Duodenal mucosa (tissue), 2 donors: ENCODE measurements around the gene TBCA.

Experiments used
- H3K27ac ChIP-seq: one replicate; pipeline ENCODE4 v1.7.0; 2013; ENCODE audit warnings: low read depth, low read length
- H3K27me3 ChIP-seq, 2 donors: one replicate each; pipeline ENCODE4 v1.7.0; 2013; ENCODE audit warnings: low read length in 2 of 2, control low read depth in 1 of 2; ENCODE audit not compliant: insufficient read depth in 2 of 2, control insufficient read depth in 1 of 2
- H3K36me3 ChIP-seq, 2 donors: one replicate each; pipeline ENCODE4 v1.7.0; 2013; ENCODE audit warnings: low read length in 2 of 2, control low read depth in 1 of 2; ENCODE audit not compliant: insufficient read depth in 2 of 2, control insufficient read depth in 1 of 2
- H3K4me1 ChIP-seq, 2 donors: one replicate each; pipeline ENCODE4 v1.7.0; 2013; ENCODE audit warnings: low read length in 2 of 2, control low read depth in 1 of 2; ENCODE audit not compliant: insufficient read depth in 2 of 2, control insufficient read depth in 1 of 2
- H3K4me3 ChIP-seq, 2 donors: one replicate each; pipeline ENCODE4 v1.7.0; 2013; ENCODE audit warnings: low read length in 2 of 2, low read depth in 1 of 2
- H3K9ac ChIP-seq, 2 donors: one replicate each; pipeline ENCODE4 v1.7.0; 2013; ENCODE audit warnings: low read length in 2 of 2, low read depth in 1 of 2
- H3K9me3 ChIP-seq, 2 donors: one replicate each; pipeline ENCODE4 v1.7.0; 2013; ENCODE audit warnings: low read length in 2 of 2, control low read depth in 1 of 2; ENCODE audit not compliant: control insufficient read depth in 1 of 2

TBCA gene

DNA sequence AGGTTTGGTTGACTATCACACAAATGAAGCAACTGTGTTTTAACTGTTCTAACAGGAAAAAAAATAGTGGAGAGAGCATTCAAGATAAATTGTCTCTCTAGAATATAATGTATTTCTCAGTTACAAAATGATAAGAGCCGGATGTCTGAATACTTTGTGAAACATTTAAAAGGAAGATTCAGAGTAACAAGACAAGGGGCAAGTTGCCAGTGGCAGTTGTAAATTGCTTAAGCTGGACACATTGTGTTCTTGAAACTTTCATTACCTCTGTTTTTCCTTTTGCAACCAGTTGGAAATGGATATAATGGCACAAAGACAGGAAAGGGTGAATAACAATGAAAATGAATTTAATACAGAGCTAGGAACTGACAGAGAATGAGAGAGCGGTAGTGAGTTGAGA lies 15.2 kb upstream of the TBCA start:
- no peaks in the 10 kb centered on the region for H3K4me1 ChIP-seq
- H3K4me3 ChIP-seq = no peak overlapping the region
- no peaks in the 10 kb centered on the region for H3K9me3 ChIP-seq
- no peak overlapping the region for H3K27ac ChIP-seq
- H3K27me3 ChIP-seq = no peaks in the 10 kb centered on the region
- H3K36me3 ChIP-seq = no peaks in the 10 kb centered on the region
- no peak overlapping the region for H3K9ac ChIP-seq

DNA sequence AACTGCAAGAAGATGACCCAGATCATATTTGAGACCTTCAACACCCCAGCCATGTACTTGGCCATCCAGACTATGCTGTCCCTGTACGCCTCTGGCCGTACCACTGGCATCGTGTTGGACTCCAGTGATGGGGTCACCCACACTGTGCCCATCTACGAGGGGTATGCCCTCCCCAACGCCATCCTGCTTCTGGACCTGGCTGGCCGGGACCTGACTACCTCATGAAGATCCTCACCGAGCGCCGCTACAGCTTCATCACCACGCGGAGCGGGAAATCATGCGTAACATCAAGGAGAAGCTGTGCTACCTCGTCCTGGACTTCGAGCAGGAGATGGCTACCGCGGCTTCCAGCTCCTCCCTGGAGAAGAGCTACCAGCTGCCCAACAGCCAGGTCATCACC lies 9.1 kb upstream of the TBCA start:
- no peak overlapping the region for H3K4me3 ChIP-seq
- no peaks in the 10 kb centered on the region for H3K9me3 ChIP-seq
- no peaks in the 10 kb centered on the region for H3K36me3 ChIP-seq
- H3K27me3 ChIP-seq = no peaks in the 10 kb centered on the region
- H3K4me1 ChIP-seq = no peaks in the 10 kb centered on the region
- no peak overlapping the region for H3K9ac ChIP-seq
- H3K27ac ChIP-seq = no peak overlapping the region

DNA sequence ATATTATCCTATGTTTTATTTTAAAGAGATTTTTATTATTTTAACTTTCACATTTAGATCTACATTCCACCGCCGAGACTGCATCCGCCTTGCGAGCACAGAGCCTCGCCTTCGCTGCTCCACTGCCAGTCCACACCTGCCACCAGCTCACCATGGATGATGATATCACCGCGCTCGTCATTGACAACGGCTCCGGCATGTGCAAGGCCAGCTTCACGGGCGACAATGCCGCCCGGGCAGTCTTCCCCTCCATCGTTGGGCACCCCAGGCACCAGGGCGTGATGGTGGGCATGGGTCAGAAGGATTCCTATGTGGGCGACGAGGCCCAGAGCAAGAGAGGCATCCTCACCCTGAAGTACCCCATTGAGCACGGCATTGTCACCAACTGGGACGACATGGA lies 8.6 kb upstream of the TBCA start:
- H3K27me3 ChIP-seq = no peaks in the 10 kb centered on the region

DNA sequence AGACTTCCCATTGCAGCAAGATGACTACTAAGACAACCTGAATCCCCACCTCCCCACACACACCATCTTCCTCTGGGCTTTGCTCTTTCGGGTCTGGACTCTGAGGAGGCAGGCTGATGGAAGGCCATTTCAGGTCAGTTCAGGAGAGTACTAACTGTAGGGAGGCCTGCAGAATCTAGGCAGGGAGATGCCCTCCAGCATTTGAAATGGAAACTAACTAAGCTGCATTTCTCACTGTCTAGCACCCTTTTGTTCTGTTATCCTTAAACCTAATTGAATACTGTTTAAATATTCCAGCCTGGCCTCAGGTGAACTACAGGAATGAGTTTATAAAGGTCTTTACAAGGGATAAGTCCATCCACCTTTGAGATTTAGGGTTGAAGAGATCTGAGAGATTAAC lies 4.9 kb upstream of the TBCA start:
- no peaks in the 10 kb centered on the region for H3K36me3 ChIP-seq
- no peak overlapping the region for H3K4me3 ChIP-seq
- H3K27ac ChIP-seq = no peak overlapping the region
- H3K4me1 ChIP-seq = peaks cover 6 to 7% of the 10 kb centered on the region in 2 donors
- H3K9me3 ChIP-seq = no peaks in the 10 kb centered on the region
- no peaks in the 10 kb centered on the region for H3K27me3 ChIP-seq
- H3K9ac ChIP-seq = no peak overlapping the region

More for the DNA sequence above, 8.6 kb upstream of the TBCA start:
- no peak overlapping the region for H3K27ac ChIP-seq
- H3K4me3 ChIP-seq = no peak overlapping the region
- H3K9me3 ChIP-seq = no peaks in the 10 kb centered on the region
- no peaks in the 10 kb centered on the region for H3K4me1 ChIP-seq
- no peak overlapping the region for H3K9ac ChIP-seq
- H3K36me3 ChIP-seq = no peaks in the 10 kb centered on the region

DNA sequence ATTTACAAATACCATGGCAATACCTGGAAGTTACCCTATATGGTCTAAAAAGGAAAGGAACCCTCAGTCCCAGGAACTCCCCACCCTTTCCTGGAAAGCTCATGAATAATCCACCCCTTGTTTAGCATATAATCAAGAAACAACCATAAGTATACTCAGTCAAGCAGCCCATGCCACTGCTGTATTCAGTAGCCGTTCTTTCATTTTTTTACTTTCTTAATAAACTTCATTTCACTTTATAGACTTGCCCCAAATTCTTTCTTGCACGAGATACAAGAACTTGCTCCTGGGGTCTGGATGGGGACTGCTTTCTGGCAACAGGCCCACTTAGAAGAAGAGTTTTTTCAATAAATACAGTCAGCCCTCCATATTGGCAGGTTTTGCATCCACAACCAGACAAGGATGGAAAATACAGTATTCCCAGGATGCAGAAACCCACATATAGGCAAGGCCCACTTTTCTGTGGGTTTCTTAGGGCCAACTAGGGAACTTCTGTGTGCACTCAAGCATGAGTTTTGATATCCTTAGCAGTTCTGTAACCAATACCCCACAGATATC lies 2.8 kb upstream of the TBCA start:
- H3K36me3 ChIP-seq = no peaks in the 10 kb centered on the region
- no peak overlapping the region for H3K9ac ChIP-seq
- no peak overlapping the region for H3K4me3 ChIP-seq
- no peak overlapping the region for H3K27ac ChIP-seq
- peaks cover 12 to 21% of the 10 kb centered on the region in 2 donors for H3K4me1 ChIP-seq
- H3K9me3 ChIP-seq = no peaks in the 10 kb centered on the region
- no peaks in the 10 kb centered on the region for H3K27me3 ChIP-seq

DNA sequence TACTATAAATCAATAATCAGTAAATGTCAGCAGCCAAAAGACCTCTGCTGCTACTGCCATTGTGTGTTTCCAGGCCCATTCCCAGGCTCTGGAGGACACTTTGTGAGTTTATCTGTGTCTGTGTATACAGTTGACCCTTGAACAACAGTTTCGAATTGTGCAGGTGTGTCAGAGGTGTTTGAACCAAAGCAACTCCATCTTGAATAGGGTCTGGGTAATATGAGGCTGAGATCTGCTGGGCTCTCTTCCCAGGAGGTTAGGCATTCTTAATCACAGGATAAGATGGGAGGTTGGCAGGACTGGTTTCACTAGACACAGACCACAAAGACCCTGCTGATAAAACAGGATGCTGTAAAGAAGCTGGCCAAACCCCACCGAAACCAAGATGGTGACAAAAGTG lies 2.3 kb upstream of the TBCA start:
- no peak overlapping the region for H3K4me3 ChIP-seq
- H3K4me1 ChIP-seq = peaks cover 17 to 26% of the 10 kb centered on the region in 2 donors
- no peaks in the 10 kb centered on the region for H3K27me3 ChIP-seq
- H3K9ac ChIP-seq = no peak overlapping the region
- H3K27ac ChIP-seq = no peak overlapping the region
- H3K36me3 ChIP-seq = no peaks in the 10 kb centered on the region
- no peaks in the 10 kb centered on the region for H3K9me3 ChIP-seq

DNA sequence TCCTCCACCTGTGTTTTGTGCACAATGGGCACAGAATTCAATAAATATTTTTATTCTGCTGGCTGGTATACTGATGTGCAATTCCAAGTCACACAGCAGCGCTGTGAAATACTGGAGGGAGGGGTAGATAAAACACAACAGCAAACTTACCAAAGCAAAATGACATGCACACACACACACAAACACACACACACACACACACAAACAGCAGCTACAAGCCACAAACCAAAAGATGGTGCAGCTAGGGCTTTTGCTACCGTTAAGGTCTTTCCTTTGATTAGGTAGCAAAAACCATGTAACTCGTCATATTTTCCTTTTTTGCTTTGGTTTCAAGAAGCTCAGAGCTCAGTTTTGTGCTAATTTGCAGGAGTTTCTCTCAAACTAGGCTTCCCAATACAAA lies 1.8 kb upstream of the TBCA start:
- Histone ChIP-seq H3K4me1 (peaks cover 22 to 31% of the 10 kb centered on the region in 2 donors), H3K27ac (no peak overlapping the region), H3K9ac (no peak overlapping the region), H3K4me3 (no peak overlapping the region), H3K27me3 (no peaks in the 10 kb centered on the region), H3K36me3 (no peaks in the 10 kb centered on the region), H3K9me3 (no peaks in the 10 kb centered on the region)

DNA sequence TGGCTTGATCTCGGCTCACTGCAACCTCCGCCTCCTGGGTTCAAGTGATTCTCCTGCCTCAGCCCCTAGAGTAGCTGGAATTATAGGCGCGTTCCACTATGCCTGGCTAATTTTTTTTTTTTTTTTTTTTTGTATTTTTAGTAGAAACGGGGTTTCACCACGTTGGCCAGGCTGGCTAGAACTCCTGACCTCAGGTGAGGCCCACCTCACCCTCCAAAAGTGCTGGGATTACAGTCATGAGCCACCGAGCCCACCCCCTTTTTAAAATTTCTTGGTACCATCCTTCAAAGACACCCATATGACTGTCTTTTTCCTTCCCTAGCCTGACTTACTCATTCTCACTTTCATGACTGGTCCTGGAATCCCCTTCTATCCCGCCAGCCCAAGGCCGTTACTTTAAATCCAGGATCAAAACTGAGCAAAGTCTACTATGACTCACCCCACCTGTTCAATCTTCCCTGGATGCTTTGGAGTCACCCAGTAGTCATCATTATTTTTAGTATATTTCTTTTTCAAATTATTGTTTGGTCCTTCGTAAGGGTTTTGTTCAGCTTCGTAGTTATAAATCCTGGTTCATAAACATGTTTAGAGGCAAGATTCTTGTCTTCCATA lies 1.2 kb upstream of the TBCA start:
- Histone ChIP-seq H3K36me3 (no peaks in the 10 kb centered on the region), H3K27ac (no peak overlapping the region), H3K4me3 (no peak overlapping the region)

DNA sequence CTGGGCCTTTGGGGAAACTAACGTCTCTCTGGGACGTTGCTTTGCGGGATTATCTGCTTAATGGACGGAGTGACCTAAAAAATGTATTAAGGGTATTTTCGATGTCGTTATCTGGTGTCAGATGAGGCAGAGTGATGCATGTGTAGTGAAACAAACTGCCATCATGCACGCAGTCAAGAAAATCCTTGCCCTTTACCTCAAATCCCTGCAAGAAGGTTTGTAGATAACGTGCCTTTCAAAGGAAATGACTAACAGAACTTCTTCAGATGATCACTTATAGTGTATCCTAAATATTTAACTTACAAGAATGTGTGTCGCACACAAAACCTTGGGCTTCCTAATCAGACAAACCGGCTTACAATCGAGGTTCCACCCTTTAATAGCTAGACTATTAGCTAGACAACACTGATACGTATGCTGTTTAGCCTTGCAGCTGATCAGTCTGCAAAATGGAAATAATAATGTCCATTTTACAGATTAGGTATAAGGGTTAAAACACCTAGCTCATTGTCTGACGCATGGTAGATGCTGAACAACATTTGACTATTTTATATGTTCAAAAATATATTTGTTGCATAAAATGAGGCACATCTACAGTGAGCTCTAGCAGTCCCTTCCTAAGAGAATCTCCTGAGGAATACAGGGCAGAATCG lies 541 bp upstream of the TBCA start:
- Histone ChIP-seq H3K9me3 (no peaks in the 10 kb centered on the region), H3K27me3 (no peaks in the 10 kb centered on the region), H3K9ac (peak overlapping the region; percentile 21 to 74), H3K4me3 (peak overlapping the region; percentile 70 to 85), H3K27ac (no peak overlapping the region), H3K4me1 (peaks cover 27 to 32% of the 10 kb centered on the region in 2 donors), H3K36me3 (no peaks in the 10 kb centered on the region)

More for the DNA sequence above, 1.2 kb upstream of the TBCA start:
- Histone ChIP-seq H3K9ac (no peak overlapping the region), H3K4me1 (peaks cover 27 to 32% of the 10 kb centered on the region in 2 donors), H3K27me3 (no peaks in the 10 kb centered on the region), H3K9me3 (no peaks in the 10 kb centered on the region)

DNA sequence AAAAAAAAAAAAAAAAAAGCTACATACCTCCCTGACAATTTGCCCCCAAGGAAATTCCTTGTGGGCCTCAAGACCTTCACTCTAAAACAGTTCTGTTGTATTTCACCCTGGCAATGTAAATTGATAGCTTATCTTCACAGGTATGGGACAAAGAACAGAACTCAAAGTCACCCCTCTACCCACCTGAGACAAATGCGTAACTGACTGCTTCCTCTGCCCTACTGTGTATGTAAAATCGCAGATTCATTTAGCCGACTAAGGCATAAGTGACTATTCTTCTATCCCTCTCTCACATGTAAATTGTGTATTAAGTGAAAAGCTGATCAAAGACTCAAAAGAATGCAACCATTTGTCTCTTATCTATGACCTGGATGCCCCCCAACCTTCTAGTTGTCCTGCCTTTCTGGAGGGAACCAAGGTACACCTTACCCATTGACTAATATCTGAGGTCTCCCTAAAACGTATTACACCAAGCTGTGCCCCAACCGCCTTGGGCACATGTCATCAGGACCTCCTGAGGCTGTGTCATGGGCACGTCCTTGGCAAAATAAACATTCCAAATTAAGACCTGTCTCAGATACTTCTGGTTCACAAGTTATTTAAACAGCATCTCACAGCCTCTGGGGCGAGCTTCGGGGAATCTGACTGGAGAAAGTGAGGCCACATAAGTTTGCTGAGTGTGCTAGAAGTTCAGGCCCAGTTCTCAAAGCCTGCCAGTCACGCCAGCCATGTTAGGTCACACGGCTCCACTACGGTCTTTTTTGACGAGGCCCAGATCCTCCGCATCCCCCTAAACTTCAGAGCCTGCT lies 954 bp downstream of the TBCA start:
- peaks cover 27 to 32% of the 10 kb centered on the region in 2 donors for H3K4me1 ChIP-seq
- peak overlapping the region; percentile 94 for H3K27ac ChIP-seq
- H3K9me3 ChIP-seq = no peaks in the 10 kb centered on the region
- peak overlapping the region; percentile 74 to 95 for H3K9ac ChIP-seq
- peak overlapping the region; percentile 70 to 85 for H3K4me3 ChIP-seq
- H3K36me3 ChIP-seq = no peaks in the 10 kb centered on the region
- H3K27me3 ChIP-seq = no peaks in the 10 kb centered on the region
